Measurements from ENCODE around the gene PRDM16.

The PRDM16 gene

GRCh38 chr1:3227893-3228292 is 158.9 kb downstream of the PRDM16 start:
- Histone ChIP-seq H3K4me1 (ENCODE audit: low read length) (no peaks in the 10 kb centered on the region), H4K20me1 (ENCODE audit: insufficient read depth, low read length) (no peaks in the 10 kb centered on the region), H2AFZ (ENCODE audit: low read length) (no peak overlapping the region), H3K27ac (ENCODE audit: low read length) (no peak overlapping the region), H3K27me3 (replicated peaks; ENCODE audit: insufficient read depth, low read length) (peaks cover 100% of the 10 kb centered on the region), H3K79me2 (ENCODE audit: low read length) (no peaks in the 10 kb centered on the region), H3K4me2 (ENCODE audit: low read depth, low read length) (no peak overlapping the region), H3F3A (ENCODE audit: insufficient read depth, low read length) (no peaks in the 10 kb centered on the region), H3K36me3 (replicated peaks; ENCODE audit: insufficient read depth, low read length) (no peaks in the 10 kb centered on the region), H3K9me3 (replicated peaks; ENCODE audit: insufficient read depth, low read length) (no peaks in the 10 kb centered on the region), H3K9ac (ENCODE audit: low read length) (no peak overlapping the region), H3K9me2 (replicated peaks; ENCODE audit: insufficient read depth, low read length) (no peaks in the 10 kb centered on the region), H3K4me3 (ENCODE audit: low read length) (no peak overlapping the region)
- no peak for DNase-seq
- no peak for TF ChIP-seq EZH2 (optimal IDR thresholded peaks at IDR 0.05; ENCODE audit: low read depth, low read length)
- TF ChIP-seq, protein P1, sequence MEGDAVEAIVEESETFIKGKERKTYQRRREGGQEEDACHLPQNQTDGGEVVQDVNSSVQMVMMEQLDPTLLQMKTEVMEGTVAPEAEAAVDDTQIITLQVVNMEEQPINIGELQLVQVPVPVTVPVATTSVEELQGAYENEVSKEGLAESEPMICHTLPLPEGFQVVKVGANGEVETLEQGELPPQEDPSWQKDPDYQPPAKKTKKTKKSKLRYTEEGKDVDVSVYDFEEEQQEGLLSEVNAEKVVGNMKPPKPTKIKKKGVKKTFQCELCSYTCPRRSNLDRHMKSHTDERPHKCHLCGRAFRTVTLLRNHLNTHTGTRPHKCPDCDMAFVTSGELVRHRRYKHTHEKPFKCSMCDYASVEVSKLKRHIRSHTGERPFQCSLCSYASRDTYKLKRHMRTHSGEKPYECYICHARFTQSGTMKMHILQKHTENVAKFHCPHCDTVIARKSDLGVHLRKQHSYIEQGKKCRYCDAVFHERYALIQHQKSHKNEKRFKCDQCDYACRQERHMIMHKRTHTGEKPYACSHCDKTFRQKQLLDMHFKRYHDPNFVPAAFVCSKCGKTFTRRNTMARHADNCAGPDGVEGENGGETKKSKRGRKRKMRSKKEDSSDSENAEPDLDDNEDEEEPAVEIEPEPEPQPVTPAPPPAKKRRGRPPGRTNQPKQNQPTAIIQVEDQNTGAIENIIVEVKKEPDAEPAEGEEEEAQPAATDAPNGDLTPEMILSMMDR (IDR thresholded peaks at IDR 0.05; ENCODE audit: low read length), result no peak
- no peak for TF ChIP-seq EZH2phosphoT487 (IDR thresholded peaks at IDR 0.05; ENCODE audit: low read length)

DNA sequence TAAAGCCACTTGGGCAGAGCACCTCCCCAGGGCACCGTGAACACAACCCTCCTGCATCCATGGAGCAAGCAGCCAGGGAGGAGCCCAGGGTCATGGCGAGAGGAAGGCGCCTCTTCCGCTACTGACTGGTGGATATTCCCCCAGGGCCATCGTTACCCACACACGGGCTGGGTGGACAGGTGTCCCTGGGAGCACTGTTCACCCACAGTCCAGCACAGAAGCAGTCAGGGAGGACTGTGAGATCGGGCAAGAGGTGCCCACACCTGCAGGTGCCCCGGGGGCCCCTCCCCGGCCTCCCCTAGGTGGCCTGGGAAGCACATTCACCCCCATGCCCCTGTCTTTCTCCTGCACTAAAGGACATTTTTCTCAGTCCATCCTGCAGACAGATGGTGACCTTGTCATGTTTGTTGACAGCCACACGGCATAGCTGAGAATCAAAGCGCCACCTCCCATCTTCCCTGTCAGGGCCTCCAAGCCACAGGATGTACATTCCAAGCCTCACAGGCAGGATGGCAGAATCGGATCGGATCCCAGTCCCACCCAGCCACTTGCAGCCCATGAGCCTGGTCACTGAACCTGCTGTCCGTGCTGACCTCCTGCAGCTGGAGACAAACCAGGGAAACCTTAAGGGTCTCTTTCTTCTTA is 160.2 kb downstream of the PRDM16 start:
- H2AFZ ChIP-seq (ENCODE audit: low read length), result no peak overlapping the region
- no peak for DNase-seq
- H3K9me3 ChIP-seq (replicated peaks; ENCODE audit: insufficient read depth, low read length), result no peaks in the 10 kb centered on the region
- peaks cover 100% of the 10 kb centered on the region for H3K27me3 ChIP-seq (replicated peaks; ENCODE audit: insufficient read depth, low read length)
- no peak overlapping the region for H3K4me2 ChIP-seq (ENCODE audit: low read depth, low read length)
- H3K9ac ChIP-seq (ENCODE audit: low read length), result no peak overlapping the region
- H3K4me1 ChIP-seq (ENCODE audit: low read length), result no peaks in the 10 kb centered on the region
- no peak overlapping the region for H3K4me3 ChIP-seq (ENCODE audit: low read length)
- H4K20me1 ChIP-seq (ENCODE audit: insufficient read depth, low read length), result no peaks in the 10 kb centered on the region
- no peaks in the 10 kb centered on the region for H3F3A ChIP-seq (ENCODE audit: insufficient read depth, low read length)
- TF ChIP-seq, protein P1 (IDR thresholded peaks at IDR 0.05; ENCODE audit: low read length), result no peak
- no peak for TF ChIP-seq EZH2phosphoT487 (IDR thresholded peaks at IDR 0.05; ENCODE audit: low read length)
- H3K9me2 ChIP-seq (replicated peaks; ENCODE audit: insufficient read depth, low read length), result no peaks in the 10 kb centered on the region
- H3K79me2 ChIP-seq (ENCODE audit: low read length), result no peaks in the 10 kb centered on the region
- H3K27ac ChIP-seq (ENCODE audit: low read length), result no peak overlapping the region
- no peaks in the 10 kb centered on the region for H3K36me3 ChIP-seq (replicated peaks; ENCODE audit: insufficient read depth, low read length)

- H3K4me1 ChIP-seq (ENCODE audit: low read length), result no peaks in the 10 kb centered on the region
- no peaks in the 10 kb centered on the region for H3F3A ChIP-seq (ENCODE audit: insufficient read depth, low read length)
- no peaks in the 10 kb centered on the region for H4K20me1 ChIP-seq (ENCODE audit: insufficient read depth, low read length)
- H3K4me2 ChIP-seq (ENCODE audit: low read depth, low read length), result no peak overlapping the region
- H3K79me2 ChIP-seq (ENCODE audit: low read length), result no peaks in the 10 kb centered on the region
- H3K9me3 ChIP-seq (replicated peaks; ENCODE audit: insufficient read depth, low read length), result no peaks in the 10 kb centered on the region
- H3K27me3 ChIP-seq (replicated peaks; ENCODE audit: insufficient read depth, low read length), result peaks cover 100% of the 10 kb centered on the region
- no peak overlapping the region for H3K27ac ChIP-seq (ENCODE audit: low read length)
- H2AFZ ChIP-seq (ENCODE audit: low read length), result no peak overlapping the region
- H3K4me3 ChIP-seq (ENCODE audit: low read length), result no peak overlapping the region
- DNase-seq, result no peak
- no peaks in the 10 kb centered on the region for H3K9me2 ChIP-seq (replicated peaks; ENCODE audit: insufficient read depth, low read length)
- TF ChIP-seq, protein P1 (IDR thresholded peaks at IDR 0.05; ENCODE audit: low read length), result no peak
- no peak for TF ChIP-seq EZH2phosphoT487 (IDR thresholded peaks at IDR 0.05; ENCODE audit: low read length)
- no peak for TF ChIP-seq EZH2 (optimal IDR thresholded peaks at IDR 0.05; ENCODE audit: low read depth, low read length)
- no peaks in the 10 kb centered on the region for H3K36me3 ChIP-seq (replicated peaks; ENCODE audit: insufficient read depth, low read length)
- no peak overlapping the region for H3K9ac ChIP-seq (ENCODE audit: low read length)
Measured at GRCh38 chr1:3230553-3230952, 161.6 kb downstream of the PRDM16 start.
